Diencephalon (tissue), 1 donor: ENCODE measurements around the gene MAST3. TPM values are rescaled to one million over a fixed set of nuclear protein-coding genes. Genes with fewer than 3 reads are reported as not detected.

Experiments
- small RNA-seq: library from RNA; depleted of rRNA; stranded (forward); fragments of <200 nt; gene quantifications from one replicate; pipeline ENCODE3, GENCODE V24; 2014
- total RNA-seq: library from RNA; depleted of rRNA; stranded (reverse); fragments of >200 nt; gene quantifications from one replicate; pipeline ENCODE4 v1.2.3, GENCODE V29; 2014

MAST3 gene
- 12.7 TPM for total RNA-seq

GRCh38 chr19:18097217-18097992 lies at the start of gene MAST3:
MAST3 (plus strand) TSS chr19:18097778; CDS start chr19:18097793, 15 bp downstream.

DNA sequence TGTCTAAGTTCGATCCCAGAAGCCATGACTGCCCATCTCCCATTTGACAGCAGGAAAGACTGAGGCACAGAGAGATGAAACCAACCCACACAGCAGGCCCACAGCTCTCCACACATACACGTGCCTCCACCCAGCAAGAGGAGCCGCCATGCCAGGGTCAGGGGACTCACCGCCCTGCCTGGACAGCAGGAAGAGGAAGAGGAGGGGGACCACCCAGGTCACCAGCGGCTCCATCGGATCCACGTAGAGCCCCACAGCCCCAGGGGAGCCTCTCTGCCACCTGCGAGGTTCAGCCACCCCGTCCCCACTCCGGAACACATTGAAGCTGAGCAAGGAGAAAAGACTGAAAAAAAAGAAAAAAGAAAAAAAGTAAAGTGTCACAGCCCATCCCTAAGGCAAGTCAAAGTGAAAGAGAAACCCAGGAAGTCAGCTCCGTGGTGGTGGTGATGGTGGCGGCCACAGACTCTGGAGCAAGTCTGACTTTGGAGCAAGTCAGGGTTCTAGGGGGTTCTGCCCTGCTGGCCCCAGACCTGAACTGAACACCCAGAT lies 10.9 kb upstream of the MAST3 start, which contains the start of gene IL12RB1:
TSS of gene IL12RB1 (minus strand) at position 345 of the 549 bp plus-strand sequence. CDS start at position 234, 111 bp downstream.

GRCh38 chr19:18152817-18153555 lies 55.4 kb downstream of the MAST3 start, which contains the start of gene PIK3R2:
PIK3R2 (plus strand) TSS chr19:18153163; CDS start chr19:18155880, 2,717 bp downstream.

GRCh38 chr19:18173572-18174288 lies 76.2 kb downstream of the MAST3 start, which contains the start of gene IFI30:
IFI30 (plus strand) TSS chr19:18173813; CDS start chr19:18173842, 29 bp downstream.

GRCh38 chr19:18192673-18193387 lies 95.3 kb downstream of the MAST3 start, which contains the start of gene MPV17L2:
MPV17L2 (plus strand) TSS chr19:18193218; CDS start chr19:18193282, 64 bp downstream.

Small RNAs within 50 kb of the gene (small RNA-seq; reads per million reads assigned to genes)
- gene IFI30: not detected

Other genes starting within 250 kb of the MAST3 start
- 3.5 TPM for gene JAK3, start 249.8 kb upstream of the MAST3 start, total RNA-seq
- 547 TPM for gene RPL18A, start 237.9 kb upstream of the MAST3 start, total RNA-seq
- gene SLC5A5, start 225.8 kb upstream of the MAST3 start, total RNA-seq: 6.0 TPM
- 27.5 TPM for gene CCDC124, start 164.8 kb upstream of the MAST3 start, total RNA-seq
- gene KCNN1, start 130.7 kb upstream of the MAST3 start, total RNA-seq: 16.8 TPM
- 1.6 TPM for gene ARRDC2, start 89.6 kb upstream of the MAST3 start, total RNA-seq
- 0.69 TPM for gene IL12RB1, start 10.8 kb upstream of the MAST3 start, total RNA-seq
- gene PIK3R2, start 55.4 kb downstream of the MAST3 start, total RNA-seq: 34.1 TPM
- gene IFI30, start 76.0 kb downstream of the MAST3 start, total RNA-seq: 1.4 TPM
- gene MPV17L2, start 95.4 kb downstream of the MAST3 start, total RNA-seq: 5.3 TPM
- gene RAB3A, start 106.3 kb downstream of the MAST3 start, total RNA-seq: 72.0 TPM
- gene PDE4C, start 128.7 kb downstream of the MAST3 start, total RNA-seq: 3.9 TPM
- 0.92 TPM for gene IQCN, start 176.7 kb downstream of the MAST3 start, total RNA-seq
- 83.3 TPM for gene JUND, start 183.8 kb downstream of the MAST3 start, total RNA-seq
- gene LSM4, start 225.3 kb downstream of the MAST3 start, total RNA-seq: 79.8 TPM
- gene PGPEP1, start 242.8 kb downstream of the MAST3 start, total RNA-seq: 16.1 TPM